ENCODE results near the gene ZMYM3.

DNA sequence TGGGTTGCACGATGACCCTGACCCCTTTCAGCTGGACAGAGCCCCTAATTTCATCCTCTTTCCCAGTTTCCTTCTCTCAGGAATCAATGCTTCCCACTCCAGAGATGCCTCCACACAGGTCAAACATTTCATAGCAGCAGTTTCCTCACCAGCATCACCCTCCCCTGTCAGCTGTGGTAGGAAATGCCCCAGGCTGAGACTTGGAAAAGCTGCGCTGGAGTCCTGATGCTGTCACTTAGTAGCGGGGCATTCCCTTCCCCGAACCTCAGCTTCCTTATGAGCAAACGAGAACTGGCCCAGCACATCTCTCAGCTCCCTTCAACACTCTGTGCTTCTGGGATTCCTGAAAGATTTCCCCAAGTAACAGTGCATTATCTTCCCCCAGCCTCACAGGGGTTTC, 28.3 kb downstream of the ZMYM3 start:
- no peak for TF ChIP-seq POLR2A (IDR thresholded peaks at IDR 0.05)
- no peak for TF ChIP-seq CTCF (IDR thresholded peaks at IDR 0.05)

All from body of pancreas (tissue), 4 donors.